HEK293 (cell line): ENCODE measurements around the gene SSBP2.
A peak's percentile ranks its signal among the peaks of the same experiment; 100 is the strongest.

Experiments
- BCL11B ChIP-seq: fragments of 450-650 bp; formaldehyde crosslinking; IDR thresholded peaks from 2 replicates; pipeline ENCODE4 v1.5.1; 2016; ENCODE audit warnings: low read depth, missing biosample characterization, missing genetic modification characterization
- GLIS1 ChIP-seq: fragments of 450-650 bp; formaldehyde crosslinking; IDR thresholded peaks from 2 replicates; pipeline ENCODE4 v1.5.1; 2016; ENCODE audit warnings: missing biosample characterization, missing genetic modification characterization
- HOXD13 ChIP-seq: sonication (generic); formaldehyde crosslinking; IDR thresholded peaks from 2 replicates; pipeline ENCODE4 v1.8.0; 2022; ENCODE audit warnings: missing genetic modification reagents, borderline replicate concordance
- INSM2 ChIP-seq: fragments of 450-650 bp; formaldehyde crosslinking; IDR thresholded peaks from 2 replicates; pipeline ENCODE4 v1.5.1; 2016; ENCODE audit warnings: missing biosample characterization, missing genetic modification characterization
- KLF10 ChIP-seq: fragments of 450-650 bp; IDR thresholded peaks from 2 replicates; pipeline ENCODE4 v1.5.1; 2018; ENCODE audit warnings: missing biosample characterization, mild to moderate bottlenecking, missing genetic modification characterization
- KLF8 ChIP-seq: fragments of 450-650 bp; formaldehyde crosslinking; IDR thresholded peaks from 2 replicates; pipeline ENCODE4 v1.5.1; 2016; ENCODE audit warnings: missing biosample characterization, missing genetic modification characterization
- MEIS1 ChIP-seq: sonication (generic); formaldehyde crosslinking; IDR thresholded peaks from 2 replicates; pipeline ENCODE4 v1.8.1; 2022; ENCODE audit warnings: missing genetic modification reagents, mild to moderate bottlenecking, borderline replicate concordance
- PRDM4 ChIP-seq: fragments of 450-650 bp; formaldehyde crosslinking; IDR thresholded peaks from 2 replicates; pipeline ENCODE4 v1.5.1; 2017; ENCODE audit warnings: missing biosample characterization, missing genetic modification characterization
- SETDB1 ChIP-seq: IDR thresholded peaks from one replicate; pipeline ENCODE4 v1.6.1; 2017; ENCODE audit warnings: mild to moderate bottlenecking, low read length, moderate library complexity, mixed read lengths; ENCODE audit not compliant: insufficient read length
- ZFP3 ChIP-seq: fragments of 450-650 bp; formaldehyde crosslinking; IDR thresholded peaks from 2 replicates; pipeline ENCODE4 v1.5.1; 2016; ENCODE audit warnings: low read depth, missing biosample characterization, missing genetic modification characterization
- ZNF121 ChIP-seq: fragments of 450-650 bp; formaldehyde crosslinking; IDR thresholded peaks from 2 replicates; pipeline ENCODE4 v1.5.1; 2016; ENCODE audit warnings: missing biosample characterization, missing genetic modification characterization
- ZNF146 ChIP-seq: fragments of 450-650 bp; formaldehyde crosslinking; IDR thresholded peaks from 2 replicates; pipeline ENCODE4 v1.5.1; 2016; ENCODE audit warnings: missing biosample characterization, missing genetic modification characterization
- ZNF223 ChIP-seq: fragments of 450-650 bp; formaldehyde crosslinking; IDR thresholded peaks from 2 replicates; pipeline ENCODE4 v1.5.1; 2016; ENCODE audit warnings: missing biosample characterization, missing genetic modification characterization
- ZNF391 ChIP-seq: fragments of 450-650 bp; formaldehyde crosslinking; IDR thresholded peaks from 2 replicates; pipeline ENCODE4 v1.5.1; 2016; ENCODE audit warnings: low read depth, missing biosample characterization, missing genetic modification characterization, borderline replicate concordance
- ZNF394 ChIP-seq: fragments of 450-650 bp; formaldehyde crosslinking; IDR thresholded peaks from 2 replicates; pipeline ENCODE4 v1.5.1; 2016; ENCODE audit warnings: missing biosample characterization, missing genetic modification characterization, mild to moderate bottlenecking, moderate library complexity, borderline replicate concordance
- ZNF423 ChIP-seq: fragments of 450-650 bp; formaldehyde crosslinking; IDR thresholded peaks from 2 replicates; pipeline ENCODE4 v1.5.1; 2016; ENCODE audit warnings: missing biosample characterization, missing genetic modification characterization
- ZNF514 ChIP-seq: fragments of 450-650 bp; formaldehyde crosslinking; IDR thresholded peaks from 2 replicates; pipeline ENCODE4 v1.5.1; 2016; ENCODE audit warnings: missing biosample characterization, missing genetic modification characterization
- ZNF555 ChIP-seq: fragments of 450-650 bp; formaldehyde crosslinking; conservative IDR thresholded peaks from 2 replicates; pipeline ENCODE4 v1.5.1; 2017; ENCODE audit warnings: missing biosample characterization, mild to moderate bottlenecking, missing genetic modification characterization, inconsistent platforms
- ZNF561 ChIP-seq: fragments of 450-650 bp; IDR thresholded peaks from 2 replicates; pipeline ENCODE4 v1.5.1; 2018; ENCODE audit warnings: missing biosample characterization, missing genetic modification characterization, borderline replicate concordance
- ZNF596 ChIP-seq: fragments of 450-650 bp; IDR thresholded peaks from 2 replicates; pipeline ENCODE4 v1.5.0; 2018; ENCODE audit warnings: missing biosample characterization, mild to moderate bottlenecking, missing genetic modification characterization, moderate library complexity
- ZNF624 ChIP-seq: fragments of 450-650 bp; formaldehyde crosslinking; IDR thresholded peaks from 2 replicates; pipeline ENCODE4 v1.5.1; 2017; ENCODE audit warnings: missing biosample characterization, missing genetic modification characterization
- ZNF677 ChIP-seq: fragments of 450-650 bp; IDR thresholded peaks from 2 replicates; pipeline ENCODE4 v1.5.0; 2018; ENCODE audit warnings: missing biosample characterization, mild to moderate bottlenecking, missing genetic modification characterization, moderate library complexity
- ZNF692 ChIP-seq: fragments of 450-650 bp; formaldehyde crosslinking; IDR thresholded peaks from 2 replicates; pipeline ENCODE4 v1.5.1; 2016; ENCODE audit warnings: missing biosample characterization, missing genetic modification characterization
- ZSCAN16 ChIP-seq: fragments of 450-650 bp; formaldehyde crosslinking; IDR thresholded peaks from 2 replicates; pipeline ENCODE4 v1.5.1; 2016; ENCODE audit warnings: missing biosample characterization, missing genetic modification characterization
- TF ChIP-seq, protein P1 (sequence below): fragments of 450-650 bp; formaldehyde crosslinking; IDR thresholded peaks from 2 replicates; pipeline ENCODE4 v1.5.1; 2016; ENCODE audit warnings: missing biosample characterization, missing genetic modification characterization, borderline replicate concordance
- TF ChIP-seq, protein P2 (sequence below): fragments of 450-650 bp; IDR thresholded peaks from 2 replicates; pipeline ENCODE4 v1.5.1; 2018; ENCODE audit warnings: missing biosample characterization, mild to moderate bottlenecking, missing genetic modification characterization
- TF ChIP-seq, protein P3 (sequence below): fragments of 450-650 bp; formaldehyde crosslinking; IDR thresholded peaks from 2 replicates; pipeline ENCODE4 v1.5.1; 2016; ENCODE audit warnings: missing biosample characterization, missing genetic modification characterization

SSBP2 gene

GRCh38 chr5:81422671-81423070, 328.2 kb downstream of the SSBP2 start (continued):
- TF ChIP-seq PRDM4 (tag by site-specific recombination) = peak; percentile 58; the same call in 1 of the 2 replicates
- no peak for TF ChIP-seq ZNF514 (tag by site-specific recombination)
- no peak for TF ChIP-seq ZNF596
- TF ChIP-seq, protein P1, sequence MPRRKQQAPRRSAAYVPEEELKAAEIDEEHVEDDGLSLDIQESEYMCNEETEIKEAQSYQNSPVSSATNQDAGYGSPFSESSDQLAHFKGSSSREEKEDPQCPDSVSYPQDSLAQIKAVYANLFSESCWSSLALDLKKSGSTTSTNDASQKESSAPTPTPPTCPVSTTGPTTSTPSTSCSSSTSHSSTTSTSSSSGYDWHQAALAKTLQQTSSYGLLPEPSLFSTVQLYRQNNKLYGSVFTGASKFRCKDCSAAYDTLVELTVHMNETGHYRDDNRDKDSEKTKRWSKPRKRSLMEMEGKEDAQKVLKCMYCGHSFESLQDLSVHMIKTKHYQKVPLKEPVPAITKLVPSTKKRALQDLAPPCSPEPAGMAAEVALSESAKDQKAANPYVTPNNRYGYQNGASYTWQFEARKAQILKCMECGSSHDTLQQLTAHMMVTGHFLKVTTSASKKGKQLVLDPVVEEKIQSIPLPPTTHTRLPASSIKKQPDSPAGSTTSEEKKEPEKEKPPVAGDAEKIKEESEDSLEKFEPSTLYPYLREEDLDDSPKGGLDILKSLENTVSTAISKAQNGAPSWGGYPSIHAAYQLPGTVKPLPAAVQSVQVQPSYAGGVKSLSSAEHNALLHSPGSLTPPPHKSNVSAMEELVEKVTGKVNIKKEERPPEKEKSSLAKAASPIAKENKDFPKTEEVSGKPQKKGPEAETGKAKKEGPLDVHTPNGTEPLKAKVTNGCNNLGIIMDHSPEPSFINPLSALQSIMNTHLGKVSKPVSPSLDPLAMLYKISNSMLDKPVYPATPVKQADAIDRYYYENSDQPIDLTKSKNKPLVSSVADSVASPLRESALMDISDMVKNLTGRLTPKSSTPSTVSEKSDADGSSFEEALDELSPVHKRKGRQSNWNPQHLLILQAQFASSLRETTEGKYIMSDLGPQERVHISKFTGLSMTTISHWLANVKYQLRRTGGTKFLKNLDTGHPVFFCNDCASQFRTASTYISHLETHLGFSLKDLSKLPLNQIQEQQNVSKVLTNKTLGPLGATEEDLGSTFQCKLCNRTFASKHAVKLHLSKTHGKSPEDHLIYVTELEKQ (tag by site-specific recombination) = peak; percentile 78
- TF ChIP-seq ZNF692 (tag by site-specific recombination) = peak; percentile 90
- no peak for TF ChIP-seq ZFP3 (tag by site-specific recombination)
- TF ChIP-seq, protein P2, sequence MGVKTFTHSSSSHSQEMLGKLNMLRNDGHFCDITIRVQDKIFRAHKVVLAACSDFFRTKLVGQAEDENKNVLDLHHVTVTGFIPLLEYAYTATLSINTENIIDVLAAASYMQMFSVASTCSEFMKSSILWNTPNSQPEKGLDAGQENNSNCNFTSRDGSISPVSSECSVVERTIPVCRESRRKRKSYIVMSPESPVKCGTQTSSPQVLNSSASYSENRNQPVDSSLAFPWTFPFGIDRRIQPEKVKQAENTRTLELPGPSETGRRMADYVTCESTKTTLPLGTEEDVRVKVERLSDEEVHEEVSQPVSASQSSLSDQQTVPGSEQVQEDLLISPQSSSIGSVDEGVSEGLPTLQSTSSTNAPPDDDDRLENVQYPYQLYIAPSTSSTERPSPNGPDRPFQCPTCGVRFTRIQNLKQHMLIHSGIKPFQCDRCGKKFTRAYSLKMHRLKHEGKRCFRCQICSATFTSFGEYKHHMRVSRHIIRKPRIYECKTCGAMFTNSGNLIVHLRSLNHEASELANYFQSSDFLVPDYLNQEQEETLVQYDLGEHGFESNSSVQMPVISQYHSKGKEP (tag by site-specific recombination) = peak; percentile 88
- TF ChIP-seq ZSCAN16 (tag by site-specific recombination) = no peak
- no peak for TF ChIP-seq GLIS1 (tag by site-specific recombination)
- TF ChIP-seq, protein P3, sequence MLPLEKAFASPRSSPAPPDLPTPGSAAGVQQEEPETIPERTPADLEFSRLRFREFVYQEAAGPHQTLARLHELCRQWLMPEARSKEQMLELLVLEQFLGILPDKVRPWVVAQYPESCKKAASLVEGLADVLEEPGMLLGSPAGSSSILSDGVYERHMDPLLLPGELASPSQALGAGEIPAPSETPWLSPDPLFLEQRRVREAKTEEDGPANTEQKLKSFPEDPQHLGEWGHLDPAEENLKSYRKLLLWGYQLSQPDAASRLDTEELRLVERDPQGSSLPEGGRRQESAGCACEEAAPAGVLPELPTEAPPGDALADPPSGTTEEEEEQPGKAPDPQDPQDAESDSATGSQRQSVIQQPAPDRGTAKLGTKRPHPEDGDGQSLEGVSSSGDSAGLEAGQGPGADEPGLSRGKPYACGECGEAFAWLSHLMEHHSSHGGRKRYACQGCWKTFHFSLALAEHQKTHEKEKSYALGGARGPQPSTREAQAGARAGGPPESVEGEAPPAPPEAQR (tag by site-specific recombination) = peak; percentile 79
- TF ChIP-seq ZNF146 (tag by site-specific recombination) = peak; percentile 25; the same call in 1 of the 2 replicates
- 0 out of 2 replicates have a peak, but pooled peaks have one; percentile 34 for TF ChIP-seq ZNF394 (tag by site-specific recombination)
- no peak for TF ChIP-seq ZNF423 (tag by site-specific recombination)
- TF ChIP-seq KLF8 (tag by site-specific recombination) = peak; percentile 66
- peak; percentile 85 for TF ChIP-seq KLF10 (tag by site-specific recombination)
- no peak for TF ChIP-seq SETDB1
- TF ChIP-seq ZNF555 (tag by site-specific recombination) = no peak
- TF ChIP-seq HOXD13 (CRISPR knock-in tag) = peak; percentile 60; the same call in 1 of the 2 replicates
- no peak for TF ChIP-seq ZNF624 (tag by site-specific recombination)
- no peak for TF ChIP-seq ZNF677 (tag by site-specific recombination)
- TF ChIP-seq ZNF561 (tag by site-specific recombination) = no peak
- TF ChIP-seq INSM2 (tag by site-specific recombination) = peak; percentile 96
- no peak for TF ChIP-seq ZNF223 (tag by site-specific recombination)
- no peak for TF ChIP-seq ZNF121 (tag by site-specific recombination)
- no peak for TF ChIP-seq BCL11B (tag by site-specific recombination)
- TF ChIP-seq ZNF391 (tag by site-specific recombination) = peak; percentile 55; the same call in 1 of the 2 replicates
- TF ChIP-seq MEIS1 (CRISPR knock-in tag) = no peak
